ENCODE data around the gene ING4. TPM values are rescaled to one million over a fixed set of nuclear protein-coding genes. Genes with fewer than 3 reads are reported as not detected.

ING4 gene
- total and polyA plus RNA-seq, 2 of the 13 experiments (the other 11 are each of a cell fraction or from before 2014, with no cell fraction given) = 14.4 to 32.4 TPM

DNA sequence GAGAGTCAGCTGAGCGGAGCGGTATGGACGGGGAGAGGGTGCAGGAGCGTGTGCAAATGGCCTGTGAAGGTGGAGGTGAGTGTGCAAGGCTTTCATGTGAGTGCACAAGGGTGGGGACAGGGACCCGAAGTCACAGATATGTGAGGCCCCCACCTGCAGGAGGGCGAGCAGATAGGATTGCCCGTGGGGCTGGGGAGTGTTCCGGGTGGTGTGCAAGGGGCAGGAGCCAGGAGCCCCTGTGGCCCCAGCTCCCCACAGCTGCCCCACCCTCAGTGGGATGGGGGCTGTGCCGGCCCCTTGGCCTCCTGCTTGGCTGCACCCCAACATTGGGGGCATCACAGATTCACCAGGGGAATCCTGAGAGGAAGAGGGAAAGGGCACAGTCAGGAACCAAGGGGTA lies 31.8 kb upstream of the ING4 start:
- Histone ChIP-seq H3K27me3 (ENCODE audit: control insufficient read depth in 1 of 2, insufficient read depth in 2 of 2, low read length in 2 of 2) (peaks cover 3 to 45% of the 10 kb centered on the region in 2 experiments), H4K20me1 (ENCODE audit: insufficient read depth, low read length) (no peaks in the 10 kb centered on the region), H2AFZ (ENCODE audit: low read length) (no peak overlapping the region), H3K9ac (ENCODE audit: insufficient read depth, low read depth, low read length) (no peak overlapping the region), H3K36me3 (replicated peaks in 1 of 2; ENCODE audit: control insufficient read depth in 1 of 2, insufficient read depth in 2 of 2, low read length in 2 of 2) (no peaks in the 10 kb centered on the region), H3K79me2 (ENCODE audit: insufficient read depth, low read length) (peaks cover 4% of the 10 kb centered on the region), H3K9me3 (ENCODE audit: low read length) (no peaks in the 10 kb centered on the region), H3K4me3 (replicated peaks in 1 of 3; ENCODE audit: insufficient read depth in 1 of 3, low read depth in 2 of 3, low read length in 3 of 3) (no peak overlapping the region; a peak in 1 of 6 replicates), H3K4me1 (ENCODE audit: insufficient read depth, low read length) (peaks cover 18% of the 10 kb centered on the region), H3K4me2 (ENCODE audit: low read depth, low read length) (peak overlapping the region; percentile 6; the same call in 1 of the 2 replicates), H3K27ac (ENCODE audit: extremely low read length, insufficient read depth, low read length) (no peak overlapping the region)
- DNase-seq (ENCODE audit: low spot score) = no peak
- in situ Hi-C loops (cut with HindIII; ENCODE audit: extremely low pct_ligation_motif_present, low pct_unique_long_range_greater_than_20kb) = loop anchor here (5.0 kb wide), 2 partner anchors 32 to 77 kb away; partner anchors contain the start of gene ING4
- WGBS (ENCODE audit: low lambda C conversion rate) = 11% methylated on average over 9 of the region's 9 CpGs
- no peak for TF ChIP-seq ZNF292 (CRISPR knock-in tag; IDR thresholded peaks at IDR 0.05; ENCODE audit: borderline replicate concordance, low read depth)
- TF ChIP-seq, protein P1, sequence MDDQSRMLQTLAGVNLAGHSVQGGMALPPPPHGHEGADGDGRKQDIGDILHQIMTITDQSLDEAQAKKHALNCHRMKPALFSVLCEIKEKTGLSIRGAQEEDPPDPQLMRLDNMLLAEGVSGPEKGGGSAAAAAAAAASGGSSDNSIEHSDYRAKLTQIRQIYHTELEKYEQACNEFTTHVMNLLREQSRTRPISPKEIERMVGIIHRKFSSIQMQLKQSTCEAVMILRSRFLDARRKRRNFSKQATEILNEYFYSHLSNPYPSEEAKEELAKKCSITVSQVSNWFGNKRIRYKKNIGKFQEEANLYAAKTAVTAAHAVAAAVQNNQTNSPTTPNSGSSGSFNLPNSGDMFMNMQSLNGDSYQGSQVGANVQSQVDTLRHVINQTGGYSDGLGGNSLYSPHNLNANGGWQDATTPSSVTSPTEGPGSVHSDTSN (CRISPR knock-in tag; IDR thresholded peaks at IDR 0.05; ENCODE audit: borderline replicate concordance) = no peak
- TF ChIP-seq IKZF4 (CRISPR knock-in tag; IDR thresholded peaks at IDR 0.05; ENCODE audit: borderline replicate concordance, low read depth, not compliant biosample characterization) = no peak
- TF ChIP-seq, protein P2, sequence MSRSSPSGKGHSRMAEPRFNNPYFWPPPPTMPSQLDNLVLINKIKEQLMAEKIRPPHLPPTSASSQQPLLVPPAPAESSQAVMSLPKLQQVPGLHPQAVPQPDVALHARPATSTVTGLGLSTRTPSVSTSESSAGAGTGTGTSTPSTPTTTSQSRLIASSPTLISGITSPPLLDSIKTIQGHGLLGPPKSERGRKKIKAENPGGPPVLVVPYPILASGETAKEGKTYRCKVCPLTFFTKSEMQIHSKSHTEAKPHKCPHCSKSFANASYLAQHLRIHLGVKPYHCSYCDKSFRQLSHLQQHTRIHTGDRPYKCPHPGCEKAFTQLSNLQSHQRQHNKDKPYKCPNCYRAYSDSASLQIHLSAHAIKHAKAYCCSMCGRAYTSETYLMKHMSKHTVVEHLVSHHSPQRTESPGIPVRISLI (CRISPR knock-in tag; IDR thresholded peaks at IDR 0.05; ENCODE audit: borderline replicate concordance) = no peak
- no peak for TF ChIP-seq ZFP90 (CRISPR knock-in tag; IDR thresholded peaks at IDR 0.05; ENCODE audit: borderline replicate concordance)
- TF ChIP-seq ZNF776 (CRISPR knock-in tag; IDR thresholded peaks at IDR 0.05) = no peak
- TF ChIP-seq CBX1 (IDR thresholded peaks at IDR 0.05; ENCODE audit: low read depth) = no peak
- POLR2A ChIA-PET = no interaction called here
- FAIRE-seq = no peak
- ATAC-seq = no peak
- CTCF ChIA-PET (ENCODE audit: low intra/inter-chr PET ratio, low total read pairs) = no interaction called here
- intact Hi-C loops (cut with micrococcal nuclease; ENCODE audit: unreplicated experiment) = loop anchor here (5.0 kb wide), 1 partner anchor 142 kb away; no protein-coding TSS in a partner anchor
- BruUV-seq (replicated peaks) = no TSS peak
